SK-N-SH (cell line): ENCODE measurements around the gene TMEM47.

Experiments
- EZH2phosphoT487 ChIP-seq: fragments of 200-600 bp; sonication (generic); IDR thresholded peaks from 2 replicates; pipeline ENCODE4 v1.6.1; 2017; ENCODE audit warnings: low read depth, mixed run types, mild to moderate bottlenecking, antibody characterized with exemption, moderate library complexity, borderline replicate concordance
- NRF1 ChIP-seq: IDR thresholded peaks from 2 replicates; pipeline ENCODE4 v1.6.1; 2012; ENCODE audit warnings: low read depth, mild to moderate bottlenecking, low read length
- RAD21 ChIP-seq: IDR thresholded peaks from 2 replicates; pipeline ENCODE4 v1.6.1; 2012; ENCODE audit warnings: mild to moderate bottlenecking, low read length
- TF ChIP-seq, protein P1 (sequence below): IDR thresholded peaks from 2 replicates; pipeline ENCODE4; 2012
- TF ChIP-seq, protein P2 (sequence below): fragments of 200-600 bp; sonication (generic); IDR thresholded peaks from 2 replicates; pipeline ENCODE4 v1.6.1; 2017; ENCODE audit warnings: antibody characterized with exemption, mild to moderate bottlenecking, moderate library complexity

DNA sequence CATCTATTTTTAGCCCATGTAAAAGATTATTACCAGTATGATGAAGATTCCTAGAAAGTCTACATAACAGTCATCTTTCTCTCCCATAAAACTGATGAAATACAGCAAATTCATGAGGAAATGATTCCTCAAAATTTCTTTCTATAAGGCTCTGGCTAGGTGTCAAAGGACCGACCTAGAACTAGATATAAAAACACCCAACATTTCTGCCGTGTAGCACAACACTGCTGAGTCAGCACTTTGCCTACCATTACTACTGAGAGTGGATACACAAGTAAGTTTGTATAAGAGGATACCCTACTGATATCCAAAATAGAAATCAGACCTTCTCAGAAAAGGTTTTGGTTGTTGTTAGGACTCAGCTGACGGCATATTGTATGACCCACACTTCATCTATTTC lies 24.7 kb downstream of the TMEM47 start:
- TF ChIP-seq NRF1 = no peak
- TF ChIP-seq RAD21 = no peak
- TF ChIP-seq, protein P1, sequence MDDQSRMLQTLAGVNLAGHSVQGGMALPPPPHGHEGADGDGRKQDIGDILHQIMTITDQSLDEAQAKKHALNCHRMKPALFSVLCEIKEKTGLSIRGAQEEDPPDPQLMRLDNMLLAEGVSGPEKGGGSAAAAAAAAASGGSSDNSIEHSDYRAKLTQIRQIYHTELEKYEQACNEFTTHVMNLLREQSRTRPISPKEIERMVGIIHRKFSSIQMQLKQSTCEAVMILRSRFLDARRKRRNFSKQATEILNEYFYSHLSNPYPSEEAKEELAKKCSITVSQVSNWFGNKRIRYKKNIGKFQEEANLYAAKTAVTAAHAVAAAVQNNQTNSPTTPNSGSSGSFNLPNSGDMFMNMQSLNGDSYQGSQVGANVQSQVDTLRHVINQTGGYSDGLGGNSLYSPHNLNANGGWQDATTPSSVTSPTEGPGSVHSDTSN = no peak
- TF ChIP-seq, protein P2, sequence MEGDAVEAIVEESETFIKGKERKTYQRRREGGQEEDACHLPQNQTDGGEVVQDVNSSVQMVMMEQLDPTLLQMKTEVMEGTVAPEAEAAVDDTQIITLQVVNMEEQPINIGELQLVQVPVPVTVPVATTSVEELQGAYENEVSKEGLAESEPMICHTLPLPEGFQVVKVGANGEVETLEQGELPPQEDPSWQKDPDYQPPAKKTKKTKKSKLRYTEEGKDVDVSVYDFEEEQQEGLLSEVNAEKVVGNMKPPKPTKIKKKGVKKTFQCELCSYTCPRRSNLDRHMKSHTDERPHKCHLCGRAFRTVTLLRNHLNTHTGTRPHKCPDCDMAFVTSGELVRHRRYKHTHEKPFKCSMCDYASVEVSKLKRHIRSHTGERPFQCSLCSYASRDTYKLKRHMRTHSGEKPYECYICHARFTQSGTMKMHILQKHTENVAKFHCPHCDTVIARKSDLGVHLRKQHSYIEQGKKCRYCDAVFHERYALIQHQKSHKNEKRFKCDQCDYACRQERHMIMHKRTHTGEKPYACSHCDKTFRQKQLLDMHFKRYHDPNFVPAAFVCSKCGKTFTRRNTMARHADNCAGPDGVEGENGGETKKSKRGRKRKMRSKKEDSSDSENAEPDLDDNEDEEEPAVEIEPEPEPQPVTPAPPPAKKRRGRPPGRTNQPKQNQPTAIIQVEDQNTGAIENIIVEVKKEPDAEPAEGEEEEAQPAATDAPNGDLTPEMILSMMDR = no peak
- TF ChIP-seq EZH2phosphoT487 = no peak
